HEK293 (cell line): Measurements from ENCODE around the gene SKIC8.

ENCODE experiments used
- CTCF ChIA-PET: fragments of 350-600 bp; formaldehyde crosslinking; extraction: SDS; loops from one replicate; lab custom pipeline; 2021; ENCODE audit warnings: antibody characterized with exemption; lab: Yijun Ruan, JAX
- POLR2A ChIA-PET: fragments of 300-600 bp; formaldehyde crosslinking; extraction: SDS; loops from one replicate; lab custom pipeline; 2020; ENCODE audit warnings: antibody characterized with exemption, inconsistent platforms; lab: Yijun Ruan, JAX
- H3K27ac ChIP-seq: fragments of 200-500 bp; sonication (Bioruptor generic); 2 replicates; pipeline ENCODE4 v1.5.1; 2014; ENCODE audit warnings: low read depth, low read length, control low read depth, inconsistent platforms; ENCODE audit errors: extremely low read depth
- H3K36me3 ChIP-seq, 2 experiments: fragments of 200-500 bp in 1 of 2; sonication (Bioruptor generic) in 1 of 2; 1 replicate in 1 of 2; 2 replicates in 1 of 2; pipeline ENCODE4 v1.5.1; 2014 to 2017; ENCODE audit warnings: inconsistent platforms in 2 of 2, low read length in 2 of 2; ENCODE audit not compliant: control insufficient read depth in 2 of 2, insufficient read depth in 1 of 2
- H3K4me1 ChIP-seq: fragments of 200-500 bp; sonication (Bioruptor generic); 2 replicates; pipeline ENCODE4 v1.5.1; 2014; ENCODE audit warnings: mild to moderate bottlenecking, low read length, inconsistent platforms; ENCODE audit not compliant: control insufficient read depth, insufficient read depth
- H3K4me3 ChIP-seq: 2 replicates; pipeline ENCODE4 v1.5.1; 2011; ENCODE audit warnings: low read depth, mild to moderate bottlenecking, control low read depth, low read length, moderate library complexity
- H3K9me3 ChIP-seq: fragments of 200-500 bp; sonication (Bioruptor generic); 2 replicates; pipeline ENCODE4 v1.5.1; 2014; ENCODE audit warnings: low read depth, low read length, inconsistent platforms; ENCODE audit not compliant: control insufficient read depth, insufficient read depth
- ELK4 ChIP-seq: IDR thresholded peaks from 2 replicates; pipeline ENCODE4 v1.6.1; 2011; ENCODE audit warnings: mild to moderate bottlenecking, low read depth, low read length, borderline replicate concordance
- GLIS1 ChIP-seq: fragments of 450-650 bp; formaldehyde crosslinking; IDR thresholded peaks from 2 replicates; pipeline ENCODE4 v1.5.1; 2016; ENCODE audit warnings: missing biosample characterization, missing genetic modification characterization
- MYNN ChIP-seq: fragments of 450-650 bp; formaldehyde crosslinking; IDR thresholded peaks from 2 replicates; pipeline ENCODE4 v1.5.1; 2016; ENCODE audit warnings: missing biosample characterization, missing genetic modification characterization, borderline replicate concordance
- PRDM6 ChIP-seq: fragments of 450-650 bp; formaldehyde crosslinking; IDR thresholded peaks from 2 replicates; pipeline ENCODE4 v1.5.1; 2017; ENCODE audit warnings: missing biosample characterization, missing genetic modification characterization
- RBAK ChIP-seq: fragments of 450-650 bp; formaldehyde crosslinking; IDR thresholded peaks from 2 replicates; pipeline ENCODE4 v1.5.1; 2016; ENCODE audit warnings: missing biosample characterization, missing genetic modification characterization
- SETDB1 ChIP-seq: IDR thresholded peaks from one replicate; pipeline ENCODE4 v1.6.1; 2017; ENCODE audit warnings: mild to moderate bottlenecking, low read length, moderate library complexity, mixed read lengths; ENCODE audit not compliant: insufficient read length
- ZBTB17 ChIP-seq: fragments of 450-650 bp; formaldehyde crosslinking; IDR thresholded peaks from 2 replicates; pipeline ENCODE4 v1.5.1; 2016; ENCODE audit warnings: missing biosample characterization, missing genetic modification characterization
- ZBTB21 ChIP-seq: fragments of 450-650 bp; formaldehyde crosslinking; IDR thresholded peaks from 2 replicates; pipeline ENCODE4 v1.5.1; 2017; ENCODE audit warnings: missing biosample characterization, missing genetic modification characterization
- ZBTB7A ChIP-seq: fragments of 450-650 bp; formaldehyde crosslinking; IDR thresholded peaks from 2 replicates; pipeline ENCODE4 v1.5.1; 2016; ENCODE audit warnings: low read depth, missing biosample characterization, missing genetic modification characterization
- ZNF112 ChIP-seq: fragments of 450-650 bp; formaldehyde crosslinking; IDR thresholded peaks from 2 replicates; pipeline ENCODE4 v1.5.0; 2017; ENCODE audit warnings: missing biosample characterization, missing genetic modification characterization
- ZNF138 ChIP-seq: fragments of 450-650 bp; formaldehyde crosslinking; IDR thresholded peaks from 2 replicates; pipeline ENCODE4 v1.5.1; 2016; ENCODE audit warnings: missing biosample characterization, missing genetic modification characterization, borderline replicate concordance
- ZNF174 ChIP-seq: fragments of 450-650 bp; formaldehyde crosslinking; IDR thresholded peaks from 2 replicates; pipeline ENCODE4 v1.5.0; 2017; ENCODE audit warnings: missing biosample characterization, mild to moderate bottlenecking, missing genetic modification characterization
- ZNF18 ChIP-seq: fragments of 450-650 bp; formaldehyde crosslinking; IDR thresholded peaks from 2 replicates; pipeline ENCODE4 v1.5.1; 2016; ENCODE audit warnings: missing biosample characterization, missing genetic modification characterization
- ZNF223 ChIP-seq: fragments of 450-650 bp; formaldehyde crosslinking; IDR thresholded peaks from 2 replicates; pipeline ENCODE4 v1.5.1; 2016; ENCODE audit warnings: missing biosample characterization, missing genetic modification characterization
- ZNF23 ChIP-seq: fragments of 450-650 bp; formaldehyde crosslinking; IDR thresholded peaks from 2 replicates; pipeline ENCODE4 v1.5.1; 2016; ENCODE audit warnings: missing biosample characterization, missing genetic modification characterization, borderline replicate concordance
- ZNF37A ChIP-seq: fragments of 450-650 bp; IDR thresholded peaks from 2 replicates; pipeline ENCODE4 v1.5.1; 2018; ENCODE audit warnings: missing biosample characterization, missing genetic modification characterization
- ZNF596 ChIP-seq: fragments of 450-650 bp; IDR thresholded peaks from 2 replicates; pipeline ENCODE4 v1.5.0; 2018; ENCODE audit warnings: missing biosample characterization, mild to moderate bottlenecking, missing genetic modification characterization, moderate library complexity
- ZNF76 ChIP-seq: fragments of 450-650 bp; formaldehyde crosslinking; IDR thresholded peaks from 2 replicates; pipeline ENCODE4; 2016; ENCODE audit warnings: low read depth, missing biosample characterization, missing genetic modification characterization, borderline replicate concordance
- ZNF777 ChIP-seq: fragments of 450-650 bp; formaldehyde crosslinking; IDR thresholded peaks from 2 replicates; pipeline ENCODE4 v1.5.1; 2017; ENCODE audit warnings: missing biosample characterization, missing genetic modification characterization, borderline replicate concordance
- ZSCAN30 ChIP-seq: fragments of 450-650 bp; IDR thresholded peaks from 2 replicates; pipeline ENCODE4 v1.5.1; 2018; ENCODE audit warnings: missing biosample characterization, mild to moderate bottlenecking, missing genetic modification characterization, moderate library complexity

The SKIC8 gene

GRCh38 chr15:78251136-78251535 is 48.3 kb downstream of the SKIC8 start:
- POLR2A ChIA-PET: no interaction called here
- TF ChIP-seq ZNF23 (tag by site-specific recombination) (no peak), ZSCAN30 (tag by site-specific recombination) (no peak), ZBTB21 (tag by site-specific recombination) (no peak), MYNN (tag by site-specific recombination) (no peak), ZBTB7A (no peak), RBAK (tag by site-specific recombination) (no peak), ZNF138 (tag by site-specific recombination) (no peak), ZBTB17 (tag by site-specific recombination) (no peak), GLIS1 (tag by site-specific recombination) (no peak), ZNF112 (tag by site-specific recombination) (no peak), ELK4 (no peak), ZNF18 (tag by site-specific recombination) (no peak), ZNF37A (tag by site-specific recombination) (no peak), ZNF777 (no peak), SETDB1 (no peak), ZNF223 (tag by site-specific recombination) (no peak), PRDM6 (no peak), ZNF76 (tag by site-specific recombination) (no peak)
- Histone ChIP-seq H3K4me3 (no peak overlapping the region), H3K9me3 (no peaks in the 10 kb centered on the region), H3K36me3 (no peaks in the 10 kb centered on the region), H3K27ac (no peak overlapping the region), H3K4me1 (no peaks in the 10 kb centered on the region)
- CTCF ChIA-PET: interaction anchor here (0.8 to 6.9 kb wide), 5 partner anchors 10 to 171 kb away, joined by 3 to 48 read pairs (median 3); partner anchors contain the start of gene CIB2

- H3K4me3 ChIP-seq: no peak overlapping the region
- H3K36me3 ChIP-seq: no peaks in the 10 kb centered on the region
- POLR2A ChIA-PET: no interaction called here
- H3K9me3 ChIP-seq: no peaks in the 10 kb centered on the region
- TF ChIP-seq ZNF596 (tag by site-specific recombination): peak; percentile 70; the same call in 1 of the 2 replicates
- no peak for TF ChIP-seq ZNF174 (tag by site-specific recombination)
- TF ChIP-seq, all 188 proteins: peak for 1
- Histone ChIP-seq H3K27ac (no peak overlapping the region), H3K4me1 (no peaks in the 10 kb centered on the region)
- CTCF ChIA-PET: interaction anchor here (0.5 to 6.9 kb wide), 3 partner anchors 8 to 133 kb away, joined by 3 to 48 read pairs (median 3); no protein-coding TSS in a partner anchor
Measured at GRCh38 chr15:78249131-78249530, 50.3 kb downstream of the SKIC8 start.
